GM21360 (cell line): ENCODE data around the gene ANGEL1.
A peak's percentile ranks its signal among the peaks of the same experiment; 100 is the strongest.

Source experiments
- ATAC-seq: cut with Tn5 transposase; IDR thresholded peaks from one replicate; pipeline ENCODE4 v1.9.1; 2021; ENCODE audit warnings: mild to moderate bottlenecking, moderate library complexity; ENCODE audit not compliant: unreplicated experiment

ANGEL1 gene

GRCh38 chr14:76826122-76826521 is 13.4 kb upstream of the ANGEL1 start, which contains the start of gene LRRC74A:
Gene LRRC74A (plus strand): TSS chr14:76826408. CDS start chr14:76826698, 290 bp downstream.
- ATAC-seq = no peak

- ATAC-seq = no peak
Observed at GRCh38 chr14:76820700-76821099, 8.0 kb upstream of the ANGEL1 start.

GRCh38 chr14:76814726-76815645 is 2.3 kb upstream of the ANGEL1 start:
- no peak for ATAC-seq

- no peak for ATAC-seq
Observed at GRCh38 chr14:76812093-76812421, 625 bp downstream of the ANGEL1 start.

DNA sequence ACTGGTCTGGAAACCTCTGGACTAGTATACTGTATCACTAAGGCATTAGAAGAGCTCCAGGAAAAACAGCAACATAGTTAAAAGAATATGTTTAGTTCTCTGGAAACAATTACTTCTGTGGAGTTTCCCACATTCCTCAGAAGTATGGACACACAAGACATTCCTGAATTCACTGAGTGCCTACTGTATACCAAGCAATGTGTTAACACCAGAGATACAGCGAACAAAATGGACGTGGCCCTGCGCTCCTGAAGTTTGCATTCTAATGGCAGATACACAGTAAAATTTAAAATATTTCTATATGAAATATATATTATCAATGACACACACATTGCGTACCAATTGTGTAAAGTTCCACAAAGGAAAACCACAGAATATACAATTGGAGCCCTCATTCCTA is 1.1 kb downstream of the ANGEL1 start:
- no peak for ATAC-seq

GRCh38 chr14:76810953-76811400 is 1.7 kb downstream of the ANGEL1 start:
- no peak for ATAC-seq

GRCh38 chr14:76810525-76810924 is 2.2 kb downstream of the ANGEL1 start:
- no peak for ATAC-seq

DNA sequence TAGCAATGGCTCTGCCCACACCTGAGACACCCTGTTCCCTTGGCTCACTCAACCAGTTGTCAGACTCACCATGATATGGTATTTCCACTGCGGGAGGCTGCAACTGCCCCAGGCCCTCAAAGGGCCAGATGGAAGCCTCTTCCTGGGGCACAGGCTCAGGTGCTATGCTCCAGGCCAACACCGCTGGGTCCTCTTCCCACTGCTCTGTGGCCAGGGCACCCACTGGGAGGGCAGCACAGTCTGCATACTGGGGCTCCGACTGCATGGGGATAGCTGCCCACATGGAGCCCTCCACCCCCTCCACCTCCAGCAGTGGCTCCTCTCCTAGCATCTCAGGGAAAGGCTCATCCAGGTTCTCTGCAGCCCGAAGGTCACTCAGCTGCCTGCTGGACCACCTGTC is 3.7 kb downstream of the ANGEL1 start:
- no peak for ATAC-seq

- no peak for ATAC-seq
Observed at GRCh38 chr14:76808011-76808410, 4.7 kb downstream of the ANGEL1 start.

- no peak for ATAC-seq
Observed at GRCh38 chr14:76806446-76806845, 6.2 kb downstream of the ANGEL1 start.

- ATAC-seq = no peak
Observed at GRCh38 chr14:76793956-76794355, 18.7 kb downstream of the ANGEL1 start.

DNA sequence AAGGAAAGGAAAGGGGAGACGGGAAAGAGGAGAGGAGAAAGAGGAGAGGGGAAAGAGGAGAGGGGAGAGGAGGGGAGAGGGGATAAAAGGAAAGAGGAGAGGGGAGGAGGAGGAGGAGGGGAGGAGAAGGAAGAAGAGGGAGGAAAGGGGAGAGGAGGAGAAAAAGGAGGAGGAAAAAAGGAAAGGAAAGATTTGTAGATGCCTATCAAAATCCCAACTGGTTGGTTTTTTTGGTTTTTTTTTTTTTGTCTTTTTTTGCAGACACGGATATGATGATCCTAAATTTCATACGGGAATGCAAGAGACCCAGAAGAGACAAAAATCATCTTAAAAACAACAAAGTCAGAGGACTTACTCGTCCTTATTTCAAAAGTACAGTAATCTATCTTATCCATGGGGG is 19.4 kb downstream of the ANGEL1 start:
- no peak for ATAC-seq

DNA sequence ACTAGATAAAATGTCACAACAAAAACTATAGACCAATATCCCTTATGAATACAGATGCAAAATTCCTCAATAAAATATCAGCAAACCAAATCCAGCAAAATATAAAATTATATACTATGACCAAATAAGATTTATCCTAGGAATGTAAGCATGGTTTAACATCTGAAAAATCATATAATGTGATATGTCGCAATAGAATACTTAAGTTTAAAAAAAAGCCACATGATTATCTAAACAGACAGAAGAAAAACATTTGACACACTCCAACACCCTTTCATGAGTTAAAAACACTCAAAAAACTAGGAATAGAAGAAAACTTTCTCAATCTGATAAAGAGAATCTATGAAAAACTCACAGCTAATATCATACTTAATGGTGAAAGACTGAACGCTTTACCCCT is 20.3 kb downstream of the ANGEL1 start:
- ATAC-seq = no peak

GRCh38 chr14:76786601-76787000 is 26.1 kb downstream of the ANGEL1 start:
- no peak for ATAC-seq

GRCh38 chr14:76784881-76785280 is 27.8 kb downstream of the ANGEL1 start:
- peak; percentile 83 for ATAC-seq

DNA sequence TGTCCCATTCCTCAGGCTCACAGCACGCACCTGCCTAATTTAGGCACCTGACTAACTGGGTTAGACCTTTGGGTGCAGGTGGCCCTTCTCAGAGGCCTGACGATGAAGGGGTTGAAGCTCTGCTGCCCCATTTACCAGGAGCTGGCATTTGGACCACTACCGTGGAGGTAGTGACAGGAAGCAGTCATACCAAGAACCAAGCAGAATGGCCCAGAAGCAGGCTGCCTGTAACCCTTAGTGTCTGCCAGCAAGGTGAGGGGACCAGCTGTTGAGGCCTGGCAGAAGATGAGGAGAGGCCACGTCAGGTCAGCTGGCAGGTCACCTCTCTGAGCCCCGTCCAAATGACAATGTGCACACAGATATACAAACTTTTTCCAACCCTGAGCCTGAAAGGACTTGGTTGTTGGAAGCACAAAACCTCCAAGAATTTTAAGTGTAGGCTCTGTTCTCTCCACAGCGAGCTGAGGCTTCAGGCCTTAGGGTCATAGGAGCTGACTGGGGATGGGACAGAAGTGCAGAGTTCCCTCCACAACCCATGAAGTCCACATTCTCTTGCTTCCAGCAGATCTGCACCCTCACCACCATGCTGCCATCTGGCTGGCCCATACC is 28.3 kb downstream of the ANGEL1 start:
- ATAC-seq = no peak

- no peak for ATAC-seq
Observed at GRCh38 chr14:76782885-76783566, 29.7 kb downstream of the ANGEL1 start.

DNA sequence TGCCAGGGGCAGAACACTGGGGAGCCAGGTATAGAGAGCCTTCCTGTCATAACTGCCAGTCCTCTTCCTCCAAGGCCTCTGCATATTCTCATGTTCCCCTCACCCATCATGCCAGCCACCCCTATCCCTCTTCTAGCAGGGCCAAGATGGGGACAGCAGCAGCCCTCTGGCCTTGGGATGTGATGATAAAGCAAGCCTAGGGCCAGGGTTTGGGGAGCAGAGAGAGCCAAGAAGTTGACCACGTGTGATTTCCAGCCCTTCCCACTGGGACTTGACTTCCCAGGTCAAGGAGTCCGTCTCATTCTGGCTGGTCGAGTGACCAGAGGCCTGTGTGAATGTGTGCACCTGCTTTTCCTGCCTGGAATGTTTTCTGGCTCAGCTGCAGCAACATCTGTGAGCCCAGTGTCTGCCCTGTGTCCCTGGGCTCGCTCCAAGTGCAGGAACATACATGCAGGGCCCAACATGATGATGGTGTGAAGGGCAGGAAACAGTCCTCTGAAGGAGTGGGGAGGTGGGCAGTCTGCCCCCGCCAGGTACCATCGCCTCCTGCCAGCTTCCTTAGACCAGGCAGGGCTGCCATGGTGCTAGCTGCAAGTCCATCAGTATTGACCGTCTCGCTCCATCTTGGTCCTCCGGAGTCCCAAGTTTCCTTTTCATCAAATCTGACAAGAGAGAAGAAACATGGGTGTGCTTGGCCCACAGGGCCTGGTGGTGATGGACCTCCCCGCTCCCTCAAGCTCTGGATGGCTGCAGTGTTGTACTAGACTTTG is 30.4 kb downstream of the ANGEL1 start:
- ATAC-seq = no peak

GRCh38 chr14:76781648-76782051 is 31.0 kb downstream of the ANGEL1 start:
- no peak for ATAC-seq

GRCh38 chr14:76780875-76781647 is 31.6 kb downstream of the ANGEL1 start:
- no peak for ATAC-seq
